ENCODE results near the gene CDKN3.
"Not testable (repeated sequence)": the region's sequence is repeated elsewhere in the genome, so short reads cannot be mapped to it uniquely, and the experiment has no call there.

CDKN3 gene

GRCh38 chr14:54440037-54440436 lies 43.2 kb downstream of the CDKN3 start:
- Histone ChIP-seq H3K79me2 (ENCODE audit: control insufficient read depth, low read length) (peaks cover 60% of the 10 kb centered on the region), H3K27me3 (ENCODE audit: control insufficient read depth, low read length) (no peaks in the 10 kb centered on the region), H4K20me1 (ENCODE audit: control insufficient read depth, insufficient read depth, low read depth, low read length) (peaks cover 21% of the 10 kb centered on the region; the same call in 1 of the 2 replicates), H3K9me3 (ENCODE audit: control insufficient read depth, insufficient read depth, low read length) (no peaks in the 10 kb centered on the region), H3K9me2 (replicated peaks; ENCODE audit: control insufficient read depth, low read length) (no peaks in the 10 kb centered on the region), H3K4me3 (ENCODE audit: low read length) (peak overlapping the region; percentile 83), H3K4me2 (ENCODE audit: low read length) (peak overlapping the region; percentile 88), H3K4me1 (ENCODE audit: control insufficient read depth, low read length) (peaks cover 62% of the 10 kb centered on the region), H3K27ac (ENCODE audit: low read depth, low read length) (0 out of 2 replicates have a peak overlapping the region, but pooled peaks have one; percentile 53), H3K36me3 (ENCODE audit: control insufficient read depth, low read length) (peaks cover 52% of the 10 kb centered on the region), H3F3A (ENCODE audit: control insufficient read depth, insufficient read depth) (no peaks in the 10 kb centered on the region)
- TF ChIP-seq EZH2phosphoT487 (IDR thresholded peaks at IDR 0.05; ENCODE audit: borderline replicate concordance, low read length), result no peak

- Histone ChIP-seq H3K27ac (ENCODE audit: low read depth, low read length) (peak overlapping the region; percentile 53), H3F3A (ENCODE audit: control insufficient read depth, insufficient read depth) (no peaks in the 10 kb centered on the region), H3K27me3 (ENCODE audit: control insufficient read depth, low read length) (no peaks in the 10 kb centered on the region), H3K4me3 (ENCODE audit: low read length) (peak overlapping the region; percentile 83), H3K36me3 (ENCODE audit: control insufficient read depth, low read length) (peaks cover 47% of the 10 kb centered on the region), H4K20me1 (ENCODE audit: control insufficient read depth, insufficient read depth, low read depth, low read length) (peaks cover 20% of the 10 kb centered on the region; the same call in 1 of the 2 replicates), H3K9me2 (replicated peaks; ENCODE audit: control insufficient read depth, low read length) (no peaks in the 10 kb centered on the region), H3K79me2 (ENCODE audit: control insufficient read depth, low read length) (peaks cover 56% of the 10 kb centered on the region), H3K4me1 (ENCODE audit: control insufficient read depth, low read length) (peaks cover 58% of the 10 kb centered on the region), H3K9me3 (ENCODE audit: control insufficient read depth, insufficient read depth, low read length) (no peaks in the 10 kb centered on the region), H3K4me2 (ENCODE audit: low read length) (peak overlapping the region; percentile 88)
- TF ChIP-seq CTCF (IDR thresholded peaks at IDR 0.05; ENCODE audit: low read depth, low read length, poor library complexity, severe bottlenecking), result no peak
- no peak for TF ChIP-seq EZH2phosphoT487 (IDR thresholded peaks at IDR 0.05; ENCODE audit: borderline replicate concordance, low read length)
Measured at GRCh38 chr14:54440476-54440872, 43.7 kb downstream of the CDKN3 start.

GRCh38 chr14:54440873-54441868 lies 44.4 kb downstream of the CDKN3 start, which contains the start of gene CNIH1:
TSS of gene CNIH1 (minus strand) at chr14:54441374. CDS start at chr14:54441327, 47 bp downstream.
- peaks cover 40% of the 10 kb centered on the region for H3K36me3 ChIP-seq (ENCODE audit: control insufficient read depth, low read length)
- H3K4me1 ChIP-seq (ENCODE audit: control insufficient read depth, low read length), result peaks cover 51% of the 10 kb centered on the region
- peak within 1 kb of the TSS; percentile 53 for H3K27ac ChIP-seq (ENCODE audit: low read depth, low read length)
- H3F3A ChIP-seq (ENCODE audit: control insufficient read depth, insufficient read depth), result no peaks in the 10 kb centered on the region
- peak within 1 kb of the TSS; percentile 88 for H3K4me2 ChIP-seq (ENCODE audit: low read length)
- H3K9me3 ChIP-seq (ENCODE audit: control insufficient read depth, insufficient read depth, low read length), result no peaks in the 10 kb centered on the region
- peaks cover 20% of the 10 kb centered on the region; the same call in 1 of the 2 replicates for H4K20me1 ChIP-seq (ENCODE audit: control insufficient read depth, insufficient read depth, low read depth, low read length)
- TF ChIP-seq CTCF (IDR thresholded peaks at IDR 0.05; ENCODE audit: low read depth, low read length, poor library complexity, severe bottlenecking) (peak; percentile 89), EZH2phosphoT487 (IDR thresholded peaks at IDR 0.05; ENCODE audit: borderline replicate concordance, low read length) (no peak)
- H3K9me2 ChIP-seq (replicated peaks; ENCODE audit: control insufficient read depth, low read length), result no peaks in the 10 kb centered on the region
- peaks cover 49% of the 10 kb centered on the region for H3K79me2 ChIP-seq (ENCODE audit: control insufficient read depth, low read length)
- peaks cover under 1% of the 10 kb centered on the region; the same call in 1 of the 2 replicates for H3K27me3 ChIP-seq (ENCODE audit: control insufficient read depth, low read length)
- peak within 1 kb of the TSS; percentile 83 for H3K4me3 ChIP-seq (ENCODE audit: low read length)

- not testable (repeated sequence) for H3K4me3 ChIP-seq (ENCODE audit: low read length); H3F3A ChIP-seq (ENCODE audit: control insufficient read depth, insufficient read depth); H3K27ac ChIP-seq (ENCODE audit: low read depth, low read length); H3K27me3 ChIP-seq (ENCODE audit: control insufficient read depth, low read length); H3K9me2 ChIP-seq (replicated peaks; ENCODE audit: control insufficient read depth, low read length); H3K9me3 ChIP-seq (ENCODE audit: control insufficient read depth, insufficient read depth, low read length); H3K4me2 ChIP-seq (ENCODE audit: low read length)
- Histone ChIP-seq H3K36me3 (ENCODE audit: control insufficient read depth, low read length) (peaks cover 26% of the 10 kb centered on the region), H3K79me2 (ENCODE audit: control insufficient read depth, low read length) (peaks cover 31% of the 10 kb centered on the region), H3K4me1 (ENCODE audit: control insufficient read depth, low read length) (peaks cover 33% of the 10 kb centered on the region), H4K20me1 (ENCODE audit: control insufficient read depth, insufficient read depth, low read depth, low read length) (peaks cover 15% of the 10 kb centered on the region; the same call in 1 of the 2 replicates)
Measured at GRCh38 chr14:54442961-54443360, 46.2 kb downstream of the CDKN3 start.

Measured in DOHH2 (cell line).